AG09319 (cell line): ENCODE data around the gene SCAMP4.

Experiments used
- DNase-seq: peaks from one replicate; pipeline ENCODE4 v3.0.0-alpha.2; 2010; ENCODE audit warnings: low read depth; ENCODE audit errors: extremely low read depth
- CTCF ChIP-seq: IDR thresholded peaks from 2 replicates; pipeline ENCODE4 v1.5.1; 2011; ENCODE audit warnings: low read depth, mild to moderate bottlenecking, inconsistent platforms, low read length, moderate library complexity

SCAMP4 gene

GRCh38 chr19:1961000-1961883 is 56.0 kb downstream of the SCAMP4 start:
- DNase-seq: no peak
- TF ChIP-seq CTCF: no peak

- TF ChIP-seq CTCF: no peak
- no peak for DNase-seq
These were observed 57.5 kb downstream of the SCAMP4 start for GRCh38 chr19:1962674-1963073.

- DNase-seq: no peak
- TF ChIP-seq CTCF: no peak
These were observed 61.9 kb downstream of the SCAMP4 start for GRCh38 chr19:1967087-1967608.

GRCh38 chr19:1968279-1969175 is 63.3 kb downstream of the SCAMP4 start:
- no peak for TF ChIP-seq CTCF
- DNase-seq: no peak

GRCh38 chr19:1969176-1970002 is 64.2 kb downstream of the SCAMP4 start:
- DNase-seq: no peak
- no peak for TF ChIP-seq CTCF

GRCh38 chr19:1970003-1970805 is 65.0 kb downstream of the SCAMP4 start:
- no peak for TF ChIP-seq CTCF
- DNase-seq: no peak
